ENCODE results near the gene FGD5.

Gene FGD5

GRCh38 chr3:14839236-14839635 lies 20.5 kb downstream of the FGD5 start:
- no peak overlapping the region for H3K4me3 ChIP-seq (ENCODE audit: low read depth, low read length)
- in situ Hi-C loops (cut with HindIII; ENCODE audit: low sequenced_read_pairs) = no loop called here
- TF ChIP-seq CTCF (IDR thresholded peaks at IDR 0.05; ENCODE audit: low read depth, low read length) = no peak
- DNase-seq (ENCODE audit: low read depth, low spot score) = no peak

- TF ChIP-seq CTCF (IDR thresholded peaks at IDR 0.05; ENCODE audit: low read depth, low read length) = no peak
- no peak overlapping the region for H3K4me3 ChIP-seq (ENCODE audit: low read depth, low read length)
- in situ Hi-C loops (cut with HindIII; ENCODE audit: low sequenced_read_pairs) = no loop called here
- no peak for DNase-seq (ENCODE audit: low read depth, low spot score)
Observed at GRCh38 chr3:14841836-14842235, 23.1 kb downstream of the FGD5 start.

GRCh38 chr3:14842277-14842676 lies 23.5 kb downstream of the FGD5 start:
- no peak for DNase-seq (ENCODE audit: low read depth, low spot score)
- TF ChIP-seq CTCF (IDR thresholded peaks at IDR 0.05; ENCODE audit: low read depth, low read length) = no peak
- H3K4me3 ChIP-seq (ENCODE audit: low read depth, low read length) = no peak overlapping the region
- in situ Hi-C loops (cut with HindIII; ENCODE audit: low sequenced_read_pairs) = no loop called here

GRCh38 chr3:14843321-14843720 lies 24.6 kb downstream of the FGD5 start:
- no peak overlapping the region for H3K4me3 ChIP-seq (ENCODE audit: low read depth, low read length)
- in situ Hi-C loops (cut with HindIII; ENCODE audit: low sequenced_read_pairs) = no loop called here
- no peak for TF ChIP-seq CTCF (IDR thresholded peaks at IDR 0.05; ENCODE audit: low read depth, low read length)

GRCh38 chr3:14844386-14845170 lies 25.8 kb downstream of the FGD5 start:
- no peak overlapping the region for H3K4me3 ChIP-seq (ENCODE audit: low read depth, low read length)
- DNase-seq (ENCODE audit: low read depth, low spot score) = no peak
- in situ Hi-C loops (cut with HindIII; ENCODE audit: low sequenced_read_pairs) = no loop called here
- TF ChIP-seq CTCF (IDR thresholded peaks at IDR 0.05; ENCODE audit: low read depth, low read length) = no peak

More at GRCh38 chr3:14843321-14843720, 24.6 kb downstream of the FGD5 start:
- DNase-seq (ENCODE audit: low read depth, low spot score) = no peak

GRCh38 chr3:14845180-14845579 lies 26.4 kb downstream of the FGD5 start:
- no peak overlapping the region for H3K4me3 ChIP-seq (ENCODE audit: low read depth, low read length)
- no peak for DNase-seq (ENCODE audit: low read depth, low spot score)
- in situ Hi-C loops (cut with HindIII; ENCODE audit: low sequenced_read_pairs) = no loop called here
- TF ChIP-seq CTCF (IDR thresholded peaks at IDR 0.05; ENCODE audit: low read depth, low read length) = no peak
